Stimulated activated naive CD4-positive, alpha-beta T cell treated with Interleukin-2 at 50 U/mL for 16 hours (primary cell): ENCODE data around the gene DHPS.

Source experiments
- DNase-seq: peaks from one replicate; lab custom pipeline; 2025; lab: John Stamatoyannopoulos, UW

DHPS gene

GRCh38 chr19:12672744-12673143 lies 8.9 kb downstream of the DHPS start:
- no peak for DNase-seq

- no peak for DNase-seq
These were observed 11.3 kb downstream of the DHPS start for GRCh38 chr19:12670159-12670928.

GRCh38 chr19:12669270-12670158 lies 12.2 kb downstream of the DHPS start:
- peak; percentile 71 for DNase-seq

- DNase-seq, result peak; percentile 68
These were observed 12.8 kb downstream of the DHPS start for GRCh38 chr19:12668932-12669269.

GRCh38 chr19:12668346-12668745 lies 13.3 kb downstream of the DHPS start:
- DNase-seq, result no peak

GRCh38 chr19:12667731-12668302 lies 13.9 kb downstream of the DHPS start:
- DNase-seq, result no peak

GRCh38 chr19:12666265-12667048 lies 15.2 kb downstream of the DHPS start, which contains the start of the genes MAN2B1 and WDR83:
Gene MAN2B1, minus strand, starts transcription at chr19:12666742. Its CDS starts 41 bp downstream, at chr19:12666701.
Gene WDR83, plus strand, starts transcription at chr19:12666807. Its CDS starts 2,984 bp downstream, at chr19:12669791.
- peak; percentile 81 for DNase-seq

- no peak for DNase-seq
These were observed 15.9 kb downstream of the DHPS start for GRCh38 chr19:12665671-12666264.

- peak; percentile 43 for DNase-seq
These were observed 16.5 kb downstream of the DHPS start for GRCh38 chr19:12665281-12665573.

GRCh38 chr19:12664406-12665280 lies 17.0 kb downstream of the DHPS start:
- DNase-seq, result no peak

- no peak for DNase-seq
These were observed 20.7 kb downstream of the DHPS start for GRCh38 chr19:12660980-12661379.

GRCh38 chr19:12657966-12658365 lies 23.7 kb downstream of the DHPS start:
- no peak for DNase-seq

- no peak for DNase-seq
These were observed 24.6 kb downstream of the DHPS start for GRCh38 chr19:12656899-12657571.

GRCh38 chr19:12655546-12655945 lies 26.1 kb downstream of the DHPS start:
- no peak for DNase-seq

- DNase-seq, result no peak
These were observed 29.5 kb downstream of the DHPS start for GRCh38 chr19:12652219-12652618.

- DNase-seq, result no peak
These were observed 31.7 kb downstream of the DHPS start for GRCh38 chr19:12649941-12650340.

- DNase-seq, result no peak
These were observed 33.6 kb downstream of the DHPS start for GRCh38 chr19:12648088-12648487.

- no peak for DNase-seq
These were observed 34.1 kb downstream of the DHPS start for GRCh38 chr19:12647490-12648071.

- DNase-seq, result no peak
These were observed 34.6 kb downstream of the DHPS start for GRCh38 chr19:12647047-12647446.

GRCh38 chr19:12646551-12646950 lies 35.1 kb downstream of the DHPS start:
- DNase-seq, result no peak
